Measurements from ENCODE around the gene ZCCHC14.

The ZCCHC14 gene

GRCh38 chr16:87431926-87432325, 60.9 kb downstream of the ZCCHC14 start:
- DNase-seq (ENCODE audit: low spot score) = no peak

GRCh38 chr16:87426423-87427215, 66.2 kb downstream of the ZCCHC14 start:
- DNase-seq (ENCODE audit: low spot score) = no peak

- no peak for DNase-seq (ENCODE audit: low spot score)
Observed at GRCh38 chr16:87425941-87426340, 66.9 kb downstream of the ZCCHC14 start.

- no peak for DNase-seq (ENCODE audit: low spot score)
Observed at GRCh38 chr16:87424266-87424665, 68.6 kb downstream of the ZCCHC14 start.

- no peak for DNase-seq (ENCODE audit: low spot score)
Observed at GRCh38 chr16:87423429-87423828, 69.4 kb downstream of the ZCCHC14 start.

GRCh38 chr16:87422106-87422505, 70.7 kb downstream of the ZCCHC14 start:
- no peak for DNase-seq (ENCODE audit: low spot score)

GRCh38 chr16:87421003-87421912, 71.6 kb downstream of the ZCCHC14 start:
- DNase-seq (ENCODE audit: low spot score) = no peak

GRCh38 chr16:87420026-87421002, 72.5 kb downstream of the ZCCHC14 start:
- DNase-seq (ENCODE audit: low spot score) = no peak

- no peak for DNase-seq (ENCODE audit: low spot score)
Observed at GRCh38 chr16:87418644-87419043, 74.2 kb downstream of the ZCCHC14 start.

- no peak for DNase-seq (ENCODE audit: low spot score)
Observed at GRCh38 chr16:87418216-87418615, 74.6 kb downstream of the ZCCHC14 start.

- DNase-seq (ENCODE audit: low spot score) = no peak
Observed at GRCh38 chr16:87417528-87417910, 75.3 kb downstream of the ZCCHC14 start.

- DNase-seq (ENCODE audit: low spot score) = no peak
Observed at GRCh38 chr16:87416826-87417527, 75.8 kb downstream of the ZCCHC14 start.

- no peak for DNase-seq (ENCODE audit: low spot score)
Observed at GRCh38 chr16:87415441-87415840, 77.4 kb downstream of the ZCCHC14 start.

GRCh38 chr16:87414251-87414680, 78.6 kb downstream of the ZCCHC14 start:
- no peak for DNase-seq (ENCODE audit: low spot score)

- DNase-seq (ENCODE audit: low spot score) = no peak
Observed at GRCh38 chr16:87412996-87413421, 79.8 kb downstream of the ZCCHC14 start.

GRCh38 chr16:87412371-87412995, 80.3 kb downstream of the ZCCHC14 start:
- no peak for DNase-seq (ENCODE audit: low spot score)

- DNase-seq (ENCODE audit: low spot score) = no peak
Observed at GRCh38 chr16:87411375-87412271, 81.2 kb downstream of the ZCCHC14 start.

GRCh38 chr16:87410968-87411367, 81.9 kb downstream of the ZCCHC14 start:
- no peak for DNase-seq (ENCODE audit: low spot score)

GRCh38 chr16:87410530-87410929, 82.3 kb downstream of the ZCCHC14 start:
- DNase-seq (ENCODE audit: low spot score) = no peak

GRCh38 chr16:87409781-87410180, 83.0 kb downstream of the ZCCHC14 start:
- no peak for DNase-seq (ENCODE audit: low spot score)
